ENCODE measurements around the gene EPHB2. TPM values are rescaled to one million over a fixed set of nuclear protein-coding genes. Genes with fewer than 3 reads are reported as not detected.

The EPHB2 gene
- total and polyA plus RNA-seq, 7 experiments from 2014 or later, result 0.27 to 2.2 (median 0.49) TPM; not detected in 3

DNA sequence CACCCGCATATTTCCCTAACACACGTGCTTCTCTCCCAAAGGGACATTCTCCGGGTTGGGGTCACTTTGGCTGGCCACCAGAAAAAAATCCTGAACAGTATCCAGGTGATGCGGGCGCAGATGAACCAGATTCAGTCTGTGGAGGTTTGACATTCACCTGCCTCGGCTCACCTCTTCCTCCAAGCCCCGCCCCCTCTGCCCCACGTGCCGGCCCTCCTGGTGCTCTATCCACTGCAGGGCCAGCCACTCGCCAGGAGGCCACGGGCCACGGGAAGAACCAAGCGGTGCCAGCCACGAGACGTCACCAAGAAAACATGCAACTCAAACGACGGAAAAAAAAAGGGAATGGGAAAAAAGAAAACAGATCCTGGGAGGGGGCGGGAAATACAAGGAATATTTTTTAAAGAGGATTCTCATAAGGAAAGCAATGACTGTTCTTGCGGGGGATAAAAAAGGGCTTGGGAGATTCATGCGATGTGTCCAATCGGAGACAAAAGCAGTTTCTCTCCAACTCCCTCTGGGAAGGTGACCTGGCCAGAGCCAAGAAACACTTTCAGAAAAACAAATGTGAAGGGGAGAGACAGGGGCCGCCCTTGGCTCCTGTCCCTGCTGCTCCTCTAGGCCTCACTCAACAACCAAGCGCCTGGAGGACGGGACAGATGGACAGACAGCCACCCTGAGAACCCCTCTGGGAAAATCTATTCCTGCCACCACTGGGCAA lies 202.9 kb downstream of the EPHB2 start:
- POLR2A ChIA-PET, result interaction anchor here (0.6 kb wide), 1 partner anchor 1900 kb away, joined by 4 read pairs; no protein-coding TSS in a partner anchor
- H3K9me3 Mint-ChIP-seq, result no peaks in the 10 kb centered on the region

GRCh38 chr1:22914156-22914555 lies 203.5 kb downstream of the EPHB2 start:
- H3K4me3 Mint-ChIP-seq, result no peak overlapping the region
- H3K36me3 Mint-ChIP-seq, result no peaks in the 10 kb centered on the region
- Histone ChIP-seq H3K27me3 (ENCODE audit: control insufficient read depth in 2 of 2, insufficient read depth in 2 of 2, low read length in 2 of 2) (no peaks in the 10 kb centered on the region), H3K9me3 (ENCODE audit: control insufficient read depth in 2 of 3, low read length in 3 of 3) (no peaks in the 10 kb centered on the region), H3K36me3 (ENCODE audit: control insufficient read depth in 2 of 3, insufficient read depth in 3 of 3, low read length in 3 of 3) (no peaks in the 10 kb centered on the region), H3K27ac (ENCODE audit: low read depth, low read length) (no peak overlapping the region), H3K4me1 (ENCODE audit: control insufficient read depth in 2 of 2, insufficient read depth in 2 of 2, low read length in 2 of 2) (no peaks in the 10 kb centered on the region), H3K4me3 (ENCODE audit: low read length) (no peak overlapping the region)
- no peaks in the 10 kb centered on the region for H3K4me1 Mint-ChIP-seq
- ATAC-seq (no peak), DNase-seq (no peak)
- intact Hi-C loops (cut with micrococcal nuclease), result loop anchor here in 1 of 2 donors (10.0 kb wide), 1 partner anchor 319 kb away; no protein-coding TSS in a partner anchor
- CTCF ChIA-PET, result no interaction called here
- POLR2A ChIA-PET, result interaction anchor here (0.6 kb wide), 1 partner anchor 1900 kb away, joined by 4 read pairs; no protein-coding TSS in a partner anchor
- peaks cover 0 to 16% (median 6%) of the 10 kb centered on the region in 5 donors for H3K27me3 Mint-ChIP-seq
- H3K9me3 Mint-ChIP-seq, result no peaks in the 10 kb centered on the region
- no peak overlapping the region for H3K27ac Mint-ChIP-seq

More for the DNA sequence above, 202.9 kb downstream of the EPHB2 start:
- intact Hi-C loops (cut with micrococcal nuclease), result loop anchor here in 1 of 2 donors (10.0 kb wide), 1 partner anchor 319 kb away; no protein-coding TSS in a partner anchor
- H3K27me3 Mint-ChIP-seq, result peaks cover 0 to 16% (median 6%) of the 10 kb centered on the region in 5 donors
- H3K36me3 Mint-ChIP-seq, result no peaks in the 10 kb centered on the region
- CTCF ChIA-PET, result no interaction called here
- no peaks in the 10 kb centered on the region for H3K27me3 ChIP-seq (ENCODE audit: control insufficient read depth in 2 of 2, insufficient read depth in 2 of 2, low read length in 2 of 2)
- DNase-seq (no peak), ATAC-seq (no peak)
- H3K27ac ChIP-seq (ENCODE audit: low read depth, low read length), result no peak overlapping the region
- no peak overlapping the region for H3K4me3 Mint-ChIP-seq
- no peaks in the 10 kb centered on the region for H3K36me3 ChIP-seq (ENCODE audit: control insufficient read depth in 2 of 3, insufficient read depth in 3 of 3, low read length in 3 of 3)
- H3K4me1 ChIP-seq (ENCODE audit: control insufficient read depth in 2 of 2, insufficient read depth in 2 of 2, low read length in 2 of 2), result no peaks in the 10 kb centered on the region
- H3K27ac Mint-ChIP-seq, result no peak overlapping the region
- no peaks in the 10 kb centered on the region for H3K9me3 ChIP-seq (ENCODE audit: control insufficient read depth in 2 of 3, low read length in 3 of 3)
- no peak overlapping the region for H3K4me3 ChIP-seq (ENCODE audit: low read length)
- no peaks in the 10 kb centered on the region for H3K4me1 Mint-ChIP-seq

DNA sequence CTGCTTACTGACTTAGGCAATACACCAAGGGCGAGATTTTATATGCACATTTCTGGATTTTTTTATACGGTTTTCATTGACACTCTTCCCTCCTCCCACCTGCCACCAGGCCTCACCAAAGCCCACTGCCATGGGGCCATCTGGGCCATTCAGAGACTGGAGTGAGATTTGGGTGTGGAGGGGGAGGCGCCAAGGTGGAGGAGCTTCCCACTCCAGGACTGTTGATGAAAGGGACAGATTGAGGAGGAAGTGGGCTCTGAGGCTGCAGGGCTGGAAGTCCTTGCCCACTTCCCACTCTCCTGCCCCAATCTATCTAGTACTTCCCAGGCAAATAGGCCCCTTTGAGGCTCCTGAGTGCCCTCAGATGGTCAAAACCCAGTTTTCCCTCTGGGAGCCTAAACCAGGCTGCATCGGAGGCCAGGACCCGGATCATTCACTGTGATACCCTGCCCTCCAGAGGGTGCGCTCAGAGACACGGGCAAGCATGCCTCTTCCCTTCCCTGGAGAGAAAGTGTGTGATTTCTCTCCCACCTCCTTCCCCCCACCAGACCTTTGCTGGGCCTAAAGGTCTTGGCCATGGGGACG lies 204.1 kb downstream of the EPHB2 start:
- peaks cover 0 to 16% (median 6%) of the 10 kb centered on the region in 5 donors for H3K27me3 Mint-ChIP-seq
- H3K4me1 Mint-ChIP-seq, result no peaks in the 10 kb centered on the region
- CTCF ChIA-PET, result no interaction called here

DNA sequence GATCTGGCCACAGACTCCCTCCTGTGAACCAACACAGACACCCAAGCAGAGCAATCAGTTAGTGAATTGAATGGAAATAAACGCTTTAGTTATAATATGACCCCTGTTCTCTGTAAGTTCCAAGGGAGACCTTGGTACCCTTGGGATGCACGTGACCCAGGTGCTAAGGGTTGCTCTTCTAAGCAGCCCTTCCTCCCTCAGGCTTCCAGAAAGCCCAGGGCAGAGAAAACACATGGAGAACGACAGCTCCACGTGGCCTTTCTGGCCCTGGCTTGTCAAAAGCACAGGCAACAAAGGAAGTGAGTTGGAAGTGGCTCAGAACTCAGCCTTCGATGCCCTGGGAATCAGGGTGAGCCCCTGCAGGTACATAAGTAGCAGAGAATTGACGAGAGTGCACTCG lies 204.6 kb downstream of the EPHB2 start:
- Histone ChIP-seq H3K27ac (ENCODE audit: low read depth, low read length) (no peak overlapping the region), H3K27me3 (ENCODE audit: control insufficient read depth in 2 of 2, insufficient read depth in 2 of 2, low read length in 2 of 2) (no peaks in the 10 kb centered on the region), H3K9me3 (ENCODE audit: control insufficient read depth in 2 of 3, low read length in 3 of 3) (no peaks in the 10 kb centered on the region), H3K4me3 (ENCODE audit: low read length) (no peak overlapping the region), H3K36me3 (ENCODE audit: control insufficient read depth in 2 of 3, insufficient read depth in 3 of 3, low read length in 3 of 3) (no peaks in the 10 kb centered on the region), H3K4me1 (ENCODE audit: control insufficient read depth in 2 of 2, insufficient read depth in 2 of 2, low read length in 2 of 2) (no peaks in the 10 kb centered on the region)
- DNase-seq (no peak), ATAC-seq (no peak)
- POLR2A ChIA-PET, result no interaction called here
- no peak overlapping the region for H3K27ac Mint-ChIP-seq
- intact Hi-C loops (cut with micrococcal nuclease), result loop anchor here in 1 of 2 donors (10.0 kb wide), 1 partner anchor 320 kb away; no protein-coding TSS in a partner anchor
- H3K9me3 Mint-ChIP-seq, result no peaks in the 10 kb centered on the region
- H3K36me3 Mint-ChIP-seq, result no peaks in the 10 kb centered on the region
- H3K27me3 Mint-ChIP-seq, result peaks cover 0 to 16% (median 6%) of the 10 kb centered on the region in 5 donors
- no peak overlapping the region for H3K4me3 Mint-ChIP-seq
- no peaks in the 10 kb centered on the region for H3K4me1 Mint-ChIP-seq
- CTCF ChIA-PET, result no interaction called here

More for the DNA sequence above, 204.1 kb downstream of the EPHB2 start:
- no peak overlapping the region for H3K4me3 ChIP-seq (ENCODE audit: low read length)
- H3K27me3 ChIP-seq (ENCODE audit: control insufficient read depth in 2 of 2, insufficient read depth in 2 of 2, low read length in 2 of 2), result no peaks in the 10 kb centered on the region
- Mint-ChIP-seq H3K9me3 (no peaks in the 10 kb centered on the region), H3K4me3 (no peak overlapping the region), H3K27ac (no peak overlapping the region), H3K36me3 (no peaks in the 10 kb centered on the region)
- no peaks in the 10 kb centered on the region for H3K9me3 ChIP-seq (ENCODE audit: control insufficient read depth in 2 of 3, low read length in 3 of 3)
- ATAC-seq (no peak), DNase-seq (no peak)
- no peaks in the 10 kb centered on the region for H3K36me3 ChIP-seq (ENCODE audit: control insufficient read depth in 2 of 3, insufficient read depth in 3 of 3, low read length in 3 of 3)
- H3K27ac ChIP-seq (ENCODE audit: low read depth, low read length), result no peak overlapping the region
- intact Hi-C loops (cut with micrococcal nuclease), result loop anchor here in 1 of 2 donors (10.0 kb wide), 1 partner anchor 320 kb away; no protein-coding TSS in a partner anchor
- H3K4me1 ChIP-seq (ENCODE audit: control insufficient read depth in 2 of 2, insufficient read depth in 2 of 2, low read length in 2 of 2), result no peaks in the 10 kb centered on the region
- POLR2A ChIA-PET, result no interaction called here

DNA sequence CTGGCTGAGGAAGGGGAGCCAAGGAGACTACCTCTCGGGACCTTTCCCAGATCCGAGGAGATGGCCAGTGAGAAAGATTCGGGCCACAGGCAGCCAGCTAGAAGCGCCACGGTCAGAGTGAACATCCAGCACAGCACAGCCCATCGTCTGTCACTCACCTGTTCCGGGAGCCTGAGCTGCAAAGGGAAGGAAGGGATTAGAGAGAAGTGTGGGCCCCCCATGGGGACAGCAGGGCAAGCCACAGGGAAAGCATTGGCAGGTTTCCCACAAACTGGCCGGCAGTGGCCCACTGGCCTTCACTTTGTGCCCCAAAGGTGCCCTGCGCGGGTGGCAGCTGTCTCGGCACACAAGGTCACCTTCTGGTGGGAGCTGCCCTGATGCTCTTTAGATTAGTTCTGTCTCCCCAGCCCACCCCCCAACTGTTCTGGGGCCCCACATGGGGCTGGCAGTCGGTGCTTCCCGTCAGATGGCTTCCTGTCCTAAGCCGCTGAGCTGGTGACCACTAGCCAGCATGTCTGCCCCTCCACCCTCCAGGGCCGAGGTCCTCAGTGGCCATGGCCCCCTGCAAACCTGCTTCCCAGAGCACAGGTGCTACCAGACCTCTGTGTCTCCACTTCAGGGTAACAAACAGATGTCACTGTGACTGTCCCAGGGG lies 205.3 kb downstream of the EPHB2 start:
- Mint-ChIP-seq H3K36me3 (no peaks in the 10 kb centered on the region), H3K4me3 (no peak overlapping the region), H3K27ac (peak overlapping the region in 1 of 9 donors; percentile 5), H3K27me3 (peaks cover 0 to 16% (median 6%) of the 10 kb centered on the region in 5 donors), H3K9me3 (no peaks in the 10 kb centered on the region), H3K4me1 (no peaks in the 10 kb centered on the region)
- Histone ChIP-seq H3K4me3 (ENCODE audit: low read length) (no peak overlapping the region), H3K27ac (ENCODE audit: low read depth, low read length) (no peak overlapping the region), H3K36me3 (ENCODE audit: control insufficient read depth in 2 of 3, insufficient read depth in 3 of 3, low read length in 3 of 3) (no peaks in the 10 kb centered on the region), H3K4me1 (ENCODE audit: control insufficient read depth in 2 of 2, insufficient read depth in 2 of 2, low read length in 2 of 2) (no peaks in the 10 kb centered on the region), H3K9me3 (ENCODE audit: control insufficient read depth in 2 of 3, low read length in 3 of 3) (no peaks in the 10 kb centered on the region), H3K27me3 (ENCODE audit: control insufficient read depth in 2 of 2, insufficient read depth in 2 of 2, low read length in 2 of 2) (no peaks in the 10 kb centered on the region)
- CTCF ChIA-PET, result no interaction called here
- ATAC-seq (no peak), DNase-seq (no peak)
- intact Hi-C loops (cut with micrococcal nuclease), result loop anchor here in 1 of 2 donors (10.0 kb wide), 1 partner anchor 321 kb away; no protein-coding TSS in a partner anchor
- POLR2A ChIA-PET, result no interaction called here

DNA sequence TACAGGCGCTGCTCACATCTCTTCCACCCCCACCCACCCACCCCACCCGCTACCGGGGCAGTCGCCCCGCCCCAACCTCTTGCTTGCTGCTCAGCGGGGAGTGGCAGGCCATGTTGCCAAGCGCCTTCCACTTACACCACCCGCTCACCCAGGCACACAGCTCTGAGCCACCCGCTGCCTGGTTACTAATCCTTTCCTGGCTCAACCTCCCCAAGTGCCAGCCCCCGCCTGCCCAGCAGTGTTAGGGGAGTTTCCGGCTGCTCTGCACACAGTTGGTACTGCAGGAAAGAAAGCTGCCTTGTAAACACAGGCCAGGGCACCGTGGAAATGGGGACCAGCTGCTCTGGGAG lies 205.8 kb downstream of the EPHB2 start:
- no peaks in the 10 kb centered on the region for H3K27me3 ChIP-seq (ENCODE audit: control insufficient read depth in 2 of 2, insufficient read depth in 2 of 2, low read length in 2 of 2)
- no peak overlapping the region for H3K4me3 ChIP-seq (ENCODE audit: low read length)
- Mint-ChIP-seq H3K27ac (no peak overlapping the region), H3K36me3 (no peaks in the 10 kb centered on the region), H3K27me3 (peaks cover 0 to 16% (median 6%) of the 10 kb centered on the region in 5 donors), H3K4me3 (no peak overlapping the region), H3K9me3 (no peaks in the 10 kb centered on the region), H3K4me1 (no peaks in the 10 kb centered on the region)
- no peak for ATAC-seq
- intact Hi-C loops (cut with micrococcal nuclease), result loop anchor here in 1 of 2 donors (10.0 kb wide), 1 partner anchor 322 kb away; no protein-coding TSS in a partner anchor
- POLR2A ChIA-PET, result no interaction called here
- DNase-seq, result no peak
- no peaks in the 10 kb centered on the region for H3K4me1 ChIP-seq (ENCODE audit: control insufficient read depth in 2 of 2, insufficient read depth in 2 of 2, low read length in 2 of 2)
- no peaks in the 10 kb centered on the region for H3K36me3 ChIP-seq (ENCODE audit: control insufficient read depth in 2 of 3, insufficient read depth in 3 of 3, low read length in 3 of 3)
- H3K9me3 ChIP-seq (ENCODE audit: control insufficient read depth in 2 of 3, low read length in 3 of 3), result no peaks in the 10 kb centered on the region
- CTCF ChIA-PET, result no interaction called here
- H3K27ac ChIP-seq (ENCODE audit: low read depth, low read length), result no peak overlapping the region

Measured in naive thymus-derived CD4-positive, alpha-beta T cell (primary cell).